Stomach smooth muscle (tissue), 2 donors: ENCODE results near the gene TACR2.

ENCODE experiments used
- H3K27ac ChIP-seq: one replicate; pipeline ENCODE4 v1.7.0; 2013; ENCODE audit warnings: mild to moderate bottlenecking, low read length, inconsistent platforms
- H3K27me3 ChIP-seq, 2 donors: one replicate each; pipeline ENCODE4 v1.7.0; 2013; ENCODE audit warnings: low read length in 2 of 2; ENCODE audit not compliant: insufficient read depth in 2 of 2, control insufficient read depth in 1 of 2
- H3K36me3 ChIP-seq, 2 donors: one replicate each; pipeline ENCODE4 v1.7.0; 2013; ENCODE audit warnings: low read length in 2 of 2; ENCODE audit not compliant: control insufficient read depth in 2 of 2, insufficient read depth in 2 of 2
- H3K4me1 ChIP-seq: one replicate; pipeline ENCODE4 v1.7.0; 2013; ENCODE audit warnings: low read length; ENCODE audit not compliant: control insufficient read depth, insufficient read depth
- H3K4me3 ChIP-seq, 2 donors: one replicate each; pipeline ENCODE4 v1.7.0; 2013; ENCODE audit warnings: low read length in 2 of 2
- H3K9ac ChIP-seq, 2 donors: one replicate each; pipeline ENCODE4 v1.7.0; 2013; ENCODE audit warnings: low read length in 2 of 2, mild to moderate bottlenecking in 1 of 2
- H3K9me3 ChIP-seq, 2 donors: one replicate each; pipeline ENCODE4 v1.7.0; 2013; ENCODE audit warnings: low read length in 2 of 2; ENCODE audit not compliant: control insufficient read depth in 2 of 2
- donor health status: healthy.
- donor health status: Pancreatic carcinoma.

Gene TACR2

DNA sequence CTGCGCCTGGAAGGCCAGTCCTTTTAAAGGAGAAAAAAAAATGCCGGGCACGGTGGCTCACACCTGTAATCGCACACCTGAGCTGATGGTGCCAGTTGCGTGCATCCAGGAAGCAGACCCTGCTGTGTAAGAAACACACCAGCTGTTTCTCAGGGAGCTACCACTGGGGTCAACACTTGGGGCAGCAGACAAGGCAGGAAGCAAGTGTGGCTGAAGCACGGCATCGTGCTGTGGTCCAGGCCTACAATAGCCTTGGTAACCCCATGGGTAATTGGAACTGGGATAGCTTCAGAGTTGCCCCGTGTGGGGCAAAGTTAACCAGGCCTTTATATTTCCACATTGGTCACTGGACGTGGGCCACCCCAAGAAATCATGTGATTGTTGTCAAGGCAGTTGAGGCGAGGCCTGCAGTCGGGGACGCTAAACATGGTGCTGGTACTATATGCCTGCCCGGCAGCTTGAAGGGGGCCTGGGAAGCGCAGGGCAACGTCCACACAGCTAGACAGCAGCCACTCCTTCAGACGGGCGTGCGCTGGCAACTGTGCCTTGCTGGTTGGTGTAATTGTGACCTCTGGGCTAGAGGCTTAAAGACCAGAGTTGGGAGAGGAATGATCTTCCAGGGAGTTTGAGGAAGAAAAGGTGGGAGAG, 2.5 kb upstream of the TACR2 start:
- H3K27ac ChIP-seq, result peak overlapping the region; percentile 92
- no peak overlapping the region for H3K9ac ChIP-seq
- H3K9me3 ChIP-seq, result no peaks in the 10 kb centered on the region
- H3K4me1 ChIP-seq, result peaks cover 52% of the 10 kb centered on the region
- no peaks in the 10 kb centered on the region for H3K36me3 ChIP-seq
- H3K27me3 ChIP-seq, result no peaks in the 10 kb centered on the region
- H3K4me3 ChIP-seq, result peak overlapping the region in 1 of 2 donors; percentile 54

DNA sequence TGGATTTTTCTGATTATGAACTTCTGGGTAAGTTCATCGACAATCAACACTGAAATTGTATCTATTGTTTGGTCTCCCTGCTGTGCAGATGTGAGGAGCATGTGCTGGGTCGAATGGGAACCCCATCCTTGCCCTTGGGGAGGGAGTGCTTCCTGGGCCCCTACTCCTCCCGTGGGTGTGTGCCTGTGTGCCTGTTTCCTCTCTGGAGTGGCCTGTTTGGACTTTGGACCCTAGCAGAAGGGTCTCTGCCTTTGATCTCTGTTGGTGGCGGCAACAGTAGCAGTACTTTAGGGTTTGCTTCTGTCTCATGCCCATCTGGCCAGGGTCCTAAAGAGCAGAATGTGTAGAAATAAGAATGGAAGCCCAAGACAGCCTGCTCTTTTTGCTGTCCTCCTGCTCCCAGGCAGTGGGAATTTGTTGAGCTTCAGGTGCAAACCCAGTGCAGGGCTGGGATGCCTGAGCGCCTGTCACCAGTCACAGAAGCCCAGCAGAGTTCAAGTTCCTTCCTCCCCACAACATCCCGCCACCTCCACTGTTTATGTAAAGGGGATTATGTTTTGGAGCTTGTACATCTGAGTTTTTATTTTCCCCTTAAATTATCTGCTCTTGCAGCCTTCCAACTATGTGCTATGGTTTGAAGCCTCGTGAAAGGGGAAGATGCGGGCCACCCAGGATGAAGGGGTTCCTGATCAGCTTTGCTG, 1.5 kb upstream of the TACR2 start:
- Histone ChIP-seq H3K36me3 (peaks cover 0 to 5% of the 10 kb centered on the region in 2 donors), H3K27me3 (no peaks in the 10 kb centered on the region), H3K4me3 (peak overlapping the region; percentile 72 to 95), H3K9ac (peak overlapping the region; percentile 69 to 80), H3K9me3 (no peaks in the 10 kb centered on the region), H3K4me1 (peaks cover 54% of the 10 kb centered on the region), H3K27ac (peak overlapping the region; percentile 92)

DNA sequence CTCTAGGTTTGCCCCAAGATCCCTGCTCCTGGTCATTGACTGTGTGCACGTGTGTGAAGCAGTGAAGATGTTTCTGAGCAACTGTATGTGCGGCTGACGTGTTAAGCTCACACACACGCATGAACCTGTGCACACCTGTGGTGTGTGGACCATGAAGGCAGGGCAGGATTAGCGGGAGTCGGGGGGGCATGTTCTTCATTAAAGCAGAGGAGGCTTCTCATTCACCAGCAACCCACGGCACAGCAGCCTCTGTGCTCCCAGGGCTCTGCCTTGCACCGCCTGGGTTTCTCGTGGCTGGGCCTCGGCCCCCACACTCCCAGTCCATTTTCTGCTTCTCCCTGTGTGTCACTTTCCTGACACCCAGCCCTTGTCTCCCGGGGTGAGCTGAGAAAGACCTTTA, 824 bp upstream of the TACR2 start:
- Histone ChIP-seq H3K4me3 (peak overlapping the region; percentile 72 to 95), H3K4me1 (peaks cover 56% of the 10 kb centered on the region), H3K36me3 (peaks cover 0 to 5% of the 10 kb centered on the region in 2 donors), H3K9ac (peak overlapping the region; percentile 69 to 80), H3K9me3 (no peaks in the 10 kb centered on the region), H3K27me3 (no peaks in the 10 kb centered on the region), H3K27ac (peak overlapping the region; percentile 92)

DNA sequence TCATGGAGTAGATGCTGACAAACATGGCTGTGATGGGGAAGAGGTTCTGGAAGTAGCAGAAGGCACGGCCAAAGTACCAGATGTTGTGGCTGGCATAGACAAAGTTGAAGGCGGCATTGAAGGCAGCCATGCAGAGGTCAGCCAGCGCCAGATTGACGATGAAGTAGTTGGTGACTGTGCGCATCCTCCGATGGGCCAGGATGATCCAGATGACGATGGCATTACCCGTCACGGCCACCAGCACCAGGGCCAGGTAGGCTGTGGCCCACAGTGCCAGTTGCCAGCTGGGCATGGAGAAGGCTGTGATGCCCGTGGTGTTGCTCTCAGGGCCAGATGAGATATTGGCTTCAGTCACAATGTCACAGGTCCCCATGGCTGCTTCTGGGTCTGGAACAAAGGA, 767 bp downstream of the TACR2 start:
- H3K4me1 ChIP-seq, result peaks cover 53% of the 10 kb centered on the region
- H3K27ac ChIP-seq, result peak overlapping the region; percentile 92
- no peaks in the 10 kb centered on the region for H3K9me3 ChIP-seq
- no peaks in the 10 kb centered on the region for H3K27me3 ChIP-seq
- H3K4me3 ChIP-seq, result peak overlapping the region; percentile 72 to 95
- H3K9ac ChIP-seq, result peak overlapping the region; percentile 69 to 90
- peaks cover 0 to 5% of the 10 kb centered on the region in 2 donors for H3K36me3 ChIP-seq

DNA sequence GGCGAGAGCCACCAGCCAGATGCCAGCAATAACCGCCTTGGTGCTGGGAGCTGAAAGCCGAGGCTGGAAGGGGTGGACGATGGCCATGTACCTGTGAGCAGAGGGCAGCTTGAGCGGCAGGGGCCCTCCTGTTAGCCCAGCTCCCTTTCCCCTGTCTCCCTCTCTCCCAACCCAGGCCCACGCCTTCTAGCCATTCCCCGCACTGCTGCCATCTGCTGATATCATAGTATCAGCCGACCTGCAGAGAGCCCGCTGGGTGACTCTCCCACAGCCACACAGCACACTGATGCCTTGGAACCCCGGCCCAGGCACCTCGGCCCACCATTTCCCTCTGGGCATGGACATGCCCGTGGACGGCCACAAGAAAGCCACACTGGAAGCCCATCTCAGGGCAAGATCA, 1.7 kb downstream of the TACR2 start:
- Histone ChIP-seq H3K36me3 (peaks cover 0 to 6% of the 10 kb centered on the region in 2 donors), H3K27ac (peak overlapping the region; percentile 92), H3K4me3 (peak overlapping the region; percentile 72 to 95), H3K9me3 (no peaks in the 10 kb centered on the region), H3K9ac (peak overlapping the region; percentile 69 to 90), H3K4me1 (peaks cover 58% of the 10 kb centered on the region), H3K27me3 (no peaks in the 10 kb centered on the region)

DNA sequence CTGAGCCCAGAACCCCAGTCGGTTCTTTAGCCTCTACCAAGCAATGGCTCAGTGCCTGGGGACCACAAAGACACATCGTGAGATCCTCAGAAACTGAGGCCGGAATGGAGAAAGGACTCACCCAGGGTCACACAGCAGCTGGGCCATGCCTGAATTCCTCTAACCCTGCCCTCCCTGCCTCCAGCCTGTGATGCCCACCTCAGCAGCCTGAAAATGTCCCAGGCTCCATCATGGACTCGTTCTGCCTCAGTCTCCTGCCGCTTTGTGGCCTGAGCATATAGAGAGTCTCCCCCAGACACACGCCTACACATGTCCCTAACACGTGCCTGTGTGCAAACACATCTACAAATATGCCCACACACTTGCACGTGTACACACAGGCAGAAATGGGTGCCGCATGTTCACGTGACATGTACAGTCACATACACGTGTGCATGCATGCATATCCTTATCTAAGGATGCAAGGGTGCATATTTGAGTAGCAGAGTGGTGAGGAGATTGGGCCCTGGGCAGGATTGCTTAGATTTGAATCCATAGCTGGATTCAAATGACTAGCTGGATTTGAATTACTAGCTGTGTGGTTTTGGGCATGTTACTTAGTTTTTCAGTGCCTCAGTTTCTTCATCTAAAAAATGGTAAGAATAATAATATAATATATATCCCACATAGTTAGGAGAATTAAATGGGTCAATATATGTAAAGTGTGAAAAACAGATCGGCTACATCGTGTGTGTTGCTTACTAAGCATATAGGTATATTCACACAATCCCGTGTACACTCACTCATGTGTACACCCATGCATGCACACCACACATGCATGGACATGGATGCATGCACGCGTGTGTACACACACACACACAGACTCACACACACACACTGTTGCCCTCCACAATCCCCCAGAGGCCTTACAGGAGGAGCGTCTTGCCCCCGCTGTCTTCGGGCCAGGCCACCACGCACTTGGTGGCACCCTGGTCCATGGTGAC, 2.4 kb downstream of the TACR2 start:
- Histone ChIP-seq H3K36me3 (peaks cover 0 to 8% of the 10 kb centered on the region in 2 donors), H3K9ac (peak overlapping the region; percentile 69 to 90), H3K27ac (peak overlapping the region; percentile 92), H3K9me3 (no peaks in the 10 kb centered on the region), H3K4me3 (peak overlapping the region; percentile 72 to 95), H3K4me1 (peaks cover 54% of the 10 kb centered on the region), H3K27me3 (no peaks in the 10 kb centered on the region)

DNA sequence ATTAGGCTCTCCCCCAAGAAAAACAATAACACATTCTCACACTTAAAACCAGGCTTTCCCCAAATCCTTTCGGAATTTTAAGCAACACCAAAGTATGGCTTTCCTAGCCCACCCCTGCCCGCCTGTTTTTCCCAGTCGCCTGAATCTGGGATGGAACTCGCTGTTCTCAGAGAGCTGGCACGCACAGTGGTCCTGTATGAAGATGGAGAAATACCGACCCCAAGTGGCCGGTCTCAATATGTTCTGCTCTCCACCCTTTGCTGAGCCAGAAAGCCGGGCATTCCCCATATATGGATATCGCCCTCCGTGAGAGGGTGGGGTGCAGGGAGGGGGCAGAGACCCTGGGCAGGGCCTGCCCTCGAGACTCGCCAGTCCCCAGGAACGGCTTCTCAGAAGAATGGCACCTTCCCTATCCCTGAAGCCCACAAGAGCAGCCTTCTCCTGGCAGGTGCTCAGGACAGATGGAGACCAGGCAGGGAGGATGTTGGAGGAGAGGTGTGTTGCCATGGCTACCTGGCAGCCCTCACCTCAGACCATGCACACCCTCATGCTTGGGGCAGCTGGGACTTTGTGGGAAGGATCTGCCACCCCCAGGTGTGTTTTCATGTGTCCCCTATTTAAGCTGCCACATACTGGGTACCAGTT, 3.4 kb downstream of the TACR2 start:
- H3K27me3 ChIP-seq, result no peaks in the 10 kb centered on the region
- peak overlapping the region; percentile 54 to 71 for H3K9ac ChIP-seq
- peak overlapping the region; percentile 92 for H3K27ac ChIP-seq
- H3K4me1 ChIP-seq, result peaks cover 52% of the 10 kb centered on the region
- peaks cover 0 to 8% of the 10 kb centered on the region in 2 donors for H3K36me3 ChIP-seq
- H3K4me3 ChIP-seq, result peak overlapping the region; percentile 55 to 95
- H3K9me3 ChIP-seq, result no peaks in the 10 kb centered on the region

DNA sequence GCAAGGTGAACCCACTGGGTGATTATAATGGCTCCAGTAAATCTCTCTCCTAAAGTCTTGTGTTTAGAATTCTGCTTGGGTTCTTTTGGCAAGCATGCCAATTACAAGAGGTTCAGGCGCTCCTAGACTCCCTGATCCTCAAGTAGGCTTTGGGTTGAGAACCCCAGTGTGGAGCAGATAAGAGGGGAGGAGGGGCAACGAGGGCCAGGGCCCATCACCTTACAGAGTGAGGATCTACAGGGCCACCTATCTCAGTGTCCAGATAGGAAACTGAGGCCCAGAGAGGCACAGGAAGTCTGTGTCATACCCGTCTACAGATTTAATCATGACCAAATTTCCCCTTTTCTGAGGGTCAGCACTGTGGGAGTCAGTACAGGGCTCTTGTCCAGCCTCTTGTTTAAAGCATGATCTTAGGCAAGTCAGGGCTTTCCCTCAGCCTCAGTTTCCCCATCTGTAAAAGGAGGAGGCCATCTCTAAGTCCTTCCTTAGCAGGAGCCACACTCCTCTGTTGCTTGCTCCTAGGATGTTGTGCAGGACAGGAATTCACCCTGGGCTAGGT, 4.4 kb downstream of the TACR2 start:
- Histone ChIP-seq H3K36me3 (peaks cover under 1 to 9% of the 10 kb centered on the region in 2 donors), H3K27ac (peak overlapping the region; percentile 92), H3K27me3 (no peaks in the 10 kb centered on the region), H3K4me3 (peak overlapping the region; percentile 29 to 95), H3K9ac (peak overlapping the region; percentile 36 to 54), H3K4me1 (peaks cover 55% of the 10 kb centered on the region), H3K9me3 (no peaks in the 10 kb centered on the region)

DNA sequence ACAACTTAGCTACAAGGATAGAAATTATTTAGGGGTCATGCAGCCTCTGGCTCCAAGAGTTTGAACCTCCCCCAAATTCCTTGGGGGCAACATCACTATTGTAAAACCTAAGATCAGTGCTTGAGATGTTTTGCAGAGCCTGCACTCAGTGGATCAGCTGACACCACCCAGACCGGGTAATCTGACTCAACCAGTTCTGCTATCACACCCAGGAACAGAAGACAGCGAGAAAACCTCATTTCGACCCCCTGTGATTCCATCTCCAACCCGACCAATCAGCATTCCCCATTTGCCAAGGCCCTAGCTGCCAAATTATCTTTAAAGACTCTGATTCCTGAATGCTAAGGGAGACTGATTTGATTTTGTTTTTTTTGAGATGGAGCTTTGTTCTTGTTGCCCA, 5.2 kb downstream of the TACR2 start:
- Histone ChIP-seq H3K9me3 (no peaks in the 10 kb centered on the region), H3K4me1 (peaks cover 57% of the 10 kb centered on the region), H3K9ac (no peak overlapping the region), H3K36me3 (peaks cover 4 to 12% of the 10 kb centered on the region in 2 donors), H3K4me3 (peak overlapping the region in 1 of 2 donors; percentile 44), H3K27me3 (no peaks in the 10 kb centered on the region), H3K27ac (peak overlapping the region; percentile 92)

DNA sequence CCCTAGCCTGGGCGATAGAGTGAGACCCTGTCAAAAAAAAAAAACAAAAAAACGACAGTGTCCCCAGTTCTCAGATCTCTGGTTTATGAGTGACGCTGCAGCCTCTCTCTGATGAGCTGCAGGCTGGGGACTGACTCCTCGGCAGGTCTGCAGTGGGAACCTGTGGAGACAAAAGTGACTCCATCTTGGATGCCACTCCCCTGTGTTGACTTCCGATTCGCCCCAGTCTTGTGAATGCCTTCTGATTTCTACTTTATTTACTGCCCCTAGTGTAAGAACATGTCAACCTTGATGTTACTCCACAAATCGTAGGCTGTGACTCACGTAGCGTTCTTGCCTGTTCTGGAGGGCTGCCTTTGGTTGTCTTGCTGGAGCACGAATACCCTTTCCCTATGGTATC, 6.2 kb downstream of the TACR2 start:
- Histone ChIP-seq H3K36me3 (peaks cover 9 to 16% of the 10 kb centered on the region in 2 donors), H3K27me3 (no peaks in the 10 kb centered on the region), H3K4me3 (no peak overlapping the region), H3K27ac (peak overlapping the region; percentile 92), H3K9ac (no peak overlapping the region), H3K4me1 (peaks cover 67% of the 10 kb centered on the region), H3K9me3 (no peaks in the 10 kb centered on the region)
